Epithelial cell of prostate (primary cell): Measurements from ENCODE around the gene CGB7.
A peak's percentile ranks its signal among the peaks of the same experiment; 100 is the strongest.
"Not testable (repeated sequence)": the region's sequence is repeated elsewhere in the genome, so short reads cannot be mapped to it uniquely, and the experiment has no call there.

Experiments used
- DNase-seq: peaks from one replicate; pipeline ENCODE4 v3.0.0-alpha.2; 2011; ENCODE audit warnings: low read depth, low spot score
- H3K27ac ChIP-seq: fragments of 450-650 bp; 2 replicates; pipeline ENCODE4 v1.5.1; 2017; ENCODE audit warnings: mild to moderate bottlenecking

CGB7 gene

DNA sequence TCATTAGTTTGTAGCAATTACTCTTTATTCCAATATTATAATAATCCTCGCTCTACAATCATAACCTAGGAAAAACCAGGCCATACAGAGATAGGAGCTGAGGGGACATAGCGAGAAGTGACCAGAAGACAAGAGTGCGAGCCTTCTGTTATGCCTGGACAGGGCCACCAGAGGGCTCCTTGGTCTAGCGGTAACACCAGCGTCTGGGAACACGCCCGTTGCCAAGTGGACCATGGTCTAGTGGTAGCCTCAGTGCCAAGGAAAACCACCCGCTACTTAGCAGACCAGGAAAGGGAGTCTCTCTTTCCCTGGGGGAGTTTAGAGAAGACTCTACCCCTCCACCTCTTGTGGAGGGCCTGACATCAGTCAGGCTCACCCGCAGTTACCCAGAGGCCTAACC is 17.3 kb upstream of the CGB7 start:
- H3K27ac ChIP-seq, DNase-seq: not testable (repeated sequence)

DNA sequence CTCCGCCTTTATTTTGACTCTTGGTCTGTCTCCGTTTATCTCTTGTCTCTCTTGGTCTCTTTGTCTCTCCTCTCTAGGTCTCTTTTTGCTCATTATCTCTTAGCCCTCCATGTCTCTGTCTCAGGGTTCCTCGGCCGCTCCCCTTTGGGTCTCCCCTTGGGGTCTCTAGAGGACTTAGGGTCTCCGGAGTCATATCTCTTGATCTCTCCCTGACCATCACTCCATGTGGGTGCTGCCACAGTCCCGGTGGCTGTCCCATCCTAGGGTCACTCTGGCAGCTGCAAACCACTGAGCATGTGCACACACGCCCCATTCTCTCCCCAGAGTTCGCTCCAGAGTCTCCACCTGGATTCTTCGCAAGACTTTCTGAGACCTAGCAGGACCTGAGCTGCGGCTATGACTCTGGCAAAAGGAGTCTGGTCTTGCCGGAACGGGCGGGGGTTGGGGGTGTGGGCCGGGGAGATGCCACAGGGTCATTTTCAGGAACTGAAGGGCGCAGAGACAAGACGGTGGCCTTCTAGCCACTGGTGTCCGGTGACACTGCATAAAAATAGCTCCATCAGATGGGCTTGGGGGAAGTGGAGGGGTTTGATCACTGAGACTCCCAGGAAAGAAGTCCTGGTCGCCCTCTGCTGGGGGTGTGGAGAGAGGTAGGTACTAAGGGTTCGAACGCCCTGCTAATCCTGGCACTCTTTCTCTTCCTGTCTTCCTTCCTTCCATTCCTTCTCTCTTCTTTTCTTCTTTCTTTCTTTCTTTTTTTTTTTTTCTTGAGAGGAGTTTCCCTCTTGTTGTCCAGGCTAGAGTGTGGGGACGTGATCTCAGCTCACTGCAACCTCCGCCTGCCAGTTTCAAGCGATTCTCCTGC is 16.2 kb upstream of the CGB7 start:
- H3K27ac ChIP-seq = no peak overlapping the region
- DNase-seq = no peak

DNA sequence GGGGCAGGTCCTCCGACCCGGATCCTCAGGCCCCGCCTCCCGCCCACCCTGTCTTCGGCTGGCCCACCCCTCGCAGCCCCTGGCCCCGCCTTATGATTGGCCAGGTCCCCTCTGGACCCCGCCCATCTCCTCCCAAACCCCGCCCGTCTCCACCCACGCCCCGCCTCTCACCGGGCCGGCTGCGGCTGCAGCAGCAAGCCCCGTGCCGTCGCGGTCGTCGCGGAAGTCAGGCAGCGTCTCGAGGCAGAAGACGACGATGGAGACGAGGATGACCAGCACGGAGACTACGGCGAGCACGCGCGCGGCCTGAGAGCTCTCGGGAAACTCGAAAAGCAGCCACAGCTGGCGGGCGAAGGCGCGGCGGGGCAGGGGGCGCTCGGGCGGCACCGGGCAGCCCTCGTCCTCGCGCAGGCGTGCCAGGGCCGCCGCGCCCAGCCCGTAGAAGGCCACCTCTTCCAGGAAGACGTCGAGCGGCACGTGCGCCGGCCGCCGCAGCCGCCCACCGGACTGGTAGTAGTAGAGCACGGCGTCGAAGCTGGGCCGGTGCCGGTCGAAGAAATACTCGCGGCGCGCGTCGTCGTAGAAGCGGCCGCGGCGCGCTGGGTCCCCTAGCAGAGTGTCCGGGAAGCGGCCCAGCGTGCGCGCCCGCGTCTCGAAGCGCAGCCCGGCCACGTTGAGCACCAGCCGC is 14.5 kb upstream of the CGB7 start:
- DNase-seq = no peak
- H3K27ac ChIP-seq = no peak overlapping the region

DNA sequence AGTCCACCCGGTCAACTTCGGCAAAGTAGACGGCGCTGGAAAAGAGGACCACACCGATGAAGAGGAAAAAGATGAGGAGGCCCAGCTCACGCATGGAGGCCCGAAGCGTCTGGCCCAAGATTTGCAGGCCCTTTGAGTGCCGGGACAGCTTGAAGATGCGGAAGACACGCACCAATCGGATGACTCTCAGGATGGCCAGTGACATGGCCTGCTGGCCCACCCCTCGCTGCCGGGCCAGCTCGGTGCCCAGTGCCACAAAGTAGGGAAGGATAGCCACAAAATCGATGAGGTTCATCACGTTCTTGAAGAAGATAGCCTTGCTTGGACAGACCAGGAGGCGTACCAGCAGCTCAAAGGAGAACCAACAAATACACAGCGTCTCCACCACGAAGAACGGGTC is 12.9 kb upstream of the CGB7 start:
- no peak for DNase-seq
- no peak overlapping the region for H3K27ac ChIP-seq

DNA sequence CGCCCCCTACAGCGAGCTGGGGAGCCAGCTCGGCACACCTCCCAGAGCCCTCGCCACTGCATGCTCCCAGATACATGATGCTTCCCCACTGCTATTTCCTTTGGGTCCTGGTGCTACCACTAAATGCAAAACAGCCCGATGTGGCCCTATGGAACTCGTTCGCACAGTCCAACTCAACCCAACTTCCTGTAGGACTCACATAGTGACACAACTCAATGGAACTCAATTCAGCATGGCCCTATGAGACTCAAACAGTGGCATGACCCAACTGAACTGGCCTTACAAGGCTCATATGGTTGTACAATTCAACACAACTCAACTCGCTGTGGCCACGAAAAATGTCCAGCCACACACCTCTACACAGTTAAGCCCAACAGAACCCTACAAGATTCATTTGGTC is 11.5 kb upstream of the CGB7 start:
- DNase-seq = no peak
- no peak overlapping the region for H3K27ac ChIP-seq

DNA sequence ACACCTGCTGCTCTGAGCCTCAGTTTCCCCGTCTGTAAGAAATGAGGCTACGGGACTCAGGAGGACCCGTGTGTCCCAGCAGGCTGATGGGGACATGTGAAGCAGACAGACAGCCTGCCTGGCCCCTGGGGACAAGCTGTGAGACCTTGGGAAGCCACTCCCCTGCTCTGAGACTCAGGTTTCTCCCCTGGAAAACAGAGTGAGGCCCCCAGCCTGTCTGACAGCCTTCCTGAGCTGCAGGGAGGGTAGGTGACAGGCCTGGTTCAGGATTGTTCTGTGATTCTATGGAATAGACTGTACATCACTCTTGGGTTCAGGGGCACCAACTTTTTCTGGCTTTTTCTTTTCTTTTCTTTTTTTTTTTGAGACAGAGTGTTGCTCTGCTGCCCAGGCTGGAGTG is 10.0 kb upstream of the CGB7 start:
- no peak overlapping the region for H3K27ac ChIP-seq

DNA sequence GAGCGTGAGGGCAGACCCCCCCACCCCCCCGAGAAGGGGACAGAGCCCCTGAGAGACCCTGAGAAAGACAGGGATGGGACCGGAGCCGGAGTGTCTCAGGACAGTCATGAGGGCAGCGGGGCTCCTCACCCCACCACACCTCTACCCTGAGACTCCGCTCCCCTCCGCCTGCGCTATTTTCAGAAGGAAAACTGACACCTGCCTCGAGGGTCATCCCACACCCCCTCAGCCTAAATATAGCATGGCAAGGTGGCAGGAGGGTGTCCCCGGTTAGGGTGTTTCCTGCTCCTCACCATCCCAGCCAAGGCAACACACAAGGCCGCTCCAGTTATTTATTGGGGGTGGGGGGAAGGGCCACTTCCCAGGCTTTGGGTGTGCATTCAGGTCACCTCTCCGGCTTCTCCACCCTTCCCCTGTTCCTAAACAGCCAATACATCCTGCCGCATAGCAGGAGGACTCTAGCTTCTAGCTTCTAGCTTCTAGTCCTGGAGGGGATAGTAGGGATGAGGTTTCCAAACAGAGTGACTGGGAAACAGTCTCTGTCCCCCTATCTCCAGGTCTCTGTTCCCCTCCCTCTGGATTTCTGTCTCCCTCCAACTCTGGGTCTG is 8.5 kb upstream of the CGB7 start:
- H3K27ac ChIP-seq = no peak overlapping the region
- no peak for DNase-seq

More for the DNA sequence above, 10.0 kb upstream of the CGB7 start:
- DNase-seq = no peak

DNA sequence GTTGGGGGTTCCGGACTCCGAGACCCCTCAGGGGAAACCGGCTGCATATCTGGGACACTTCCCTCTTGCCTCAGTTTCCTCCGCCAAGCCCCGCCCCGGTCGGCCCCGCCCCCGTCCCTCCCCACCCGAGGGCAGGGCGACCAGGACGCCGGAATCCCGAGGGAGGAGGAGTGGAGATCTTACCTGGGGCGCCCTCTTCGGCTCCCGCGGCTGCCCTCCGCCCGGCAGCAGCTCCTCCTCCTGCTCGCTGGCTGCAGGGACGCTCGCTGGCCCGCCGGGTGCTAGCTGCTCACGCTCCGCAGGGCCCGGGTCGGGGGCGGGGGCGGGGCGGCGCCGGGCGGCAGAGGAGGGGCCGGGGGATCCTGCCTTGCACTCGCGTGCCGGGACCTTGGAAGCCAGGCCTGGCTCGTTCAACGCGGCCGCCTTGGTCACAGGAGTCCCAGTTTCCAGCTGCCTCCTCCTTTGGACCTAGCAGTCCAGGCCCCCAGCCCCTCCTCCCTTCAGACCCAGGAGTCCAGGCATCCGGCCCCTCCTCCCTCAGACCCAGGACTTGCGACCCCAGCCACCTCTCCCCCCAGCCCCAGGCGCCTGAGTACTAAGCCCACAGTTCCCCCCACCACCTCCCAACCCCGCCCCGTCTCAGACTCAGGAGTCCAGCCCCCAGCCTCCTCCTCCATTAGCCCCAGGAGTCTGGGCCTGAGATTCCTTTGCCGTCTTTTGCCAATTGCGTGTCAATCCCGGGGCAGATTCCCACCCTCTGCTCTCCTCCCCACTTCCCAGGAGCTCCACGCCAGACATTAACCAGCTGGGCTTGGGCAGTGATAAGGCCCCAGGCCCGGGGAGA is 7.4 kb upstream of the CGB7 start, which contains the start of gene NTF4:
Gene NTF4, minus strand, starts transcription at position 51 of the 844 bp plus-strand sequence. CDS start 2,821 bp downstream, outside the sequence.
- H3K27ac ChIP-seq = peak within 1 kb of the TSS; percentile 92
- DNase-seq = no peak

DNA sequence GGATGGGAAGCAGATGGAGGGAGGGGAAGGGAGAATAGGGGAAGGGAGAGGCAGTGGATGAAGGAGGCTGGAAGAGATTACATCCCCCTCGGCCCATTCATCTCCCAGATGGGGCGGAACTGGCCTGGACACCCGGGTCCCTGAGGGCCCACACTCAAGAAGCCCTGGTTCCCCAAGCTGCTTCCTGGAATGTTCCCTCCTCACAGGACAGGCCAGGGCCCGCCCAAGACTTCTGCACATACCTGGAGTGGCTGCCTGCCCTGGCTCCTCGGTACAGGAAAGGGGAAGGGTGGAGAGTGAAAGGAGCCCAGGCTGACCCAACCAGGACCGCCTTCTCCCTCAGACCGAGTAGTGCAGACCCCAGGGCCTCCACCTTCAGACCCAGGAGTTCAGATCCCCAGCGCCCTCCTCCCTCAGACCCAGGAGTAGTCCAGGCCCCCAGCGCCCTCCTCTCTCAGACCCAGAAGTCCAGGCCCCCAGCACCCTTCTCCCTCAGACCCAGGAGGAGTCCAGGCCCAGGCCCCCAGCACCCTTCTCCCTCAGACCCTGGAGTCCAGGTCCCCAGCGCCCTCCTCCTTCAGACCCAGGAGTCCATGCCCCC is 6.6 kb upstream of the CGB7 start:
- H3K27ac ChIP-seq = peak overlapping the region; percentile 92
- DNase-seq = no peak

DNA sequence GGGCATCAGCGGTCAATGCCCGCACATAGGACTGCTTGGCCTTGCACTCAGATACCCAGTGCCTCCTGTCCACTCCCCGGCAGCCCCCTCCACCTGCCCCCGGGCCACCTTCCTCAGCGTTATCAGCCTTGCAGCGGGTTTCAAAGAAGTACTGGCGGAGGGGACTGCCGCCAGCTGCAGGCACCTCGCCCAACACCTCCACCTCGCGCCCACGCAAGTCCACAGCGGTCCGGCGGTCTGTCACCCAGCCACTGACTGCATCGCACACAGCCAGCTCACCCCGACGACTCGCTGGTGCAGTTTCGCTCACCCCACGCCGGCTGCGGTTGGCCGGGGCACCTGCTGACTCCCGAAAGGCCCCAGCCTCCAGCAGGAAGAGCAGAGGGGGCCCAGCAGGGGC is 3.9 kb upstream of the CGB7 start:
- no peak for DNase-seq

DNA sequence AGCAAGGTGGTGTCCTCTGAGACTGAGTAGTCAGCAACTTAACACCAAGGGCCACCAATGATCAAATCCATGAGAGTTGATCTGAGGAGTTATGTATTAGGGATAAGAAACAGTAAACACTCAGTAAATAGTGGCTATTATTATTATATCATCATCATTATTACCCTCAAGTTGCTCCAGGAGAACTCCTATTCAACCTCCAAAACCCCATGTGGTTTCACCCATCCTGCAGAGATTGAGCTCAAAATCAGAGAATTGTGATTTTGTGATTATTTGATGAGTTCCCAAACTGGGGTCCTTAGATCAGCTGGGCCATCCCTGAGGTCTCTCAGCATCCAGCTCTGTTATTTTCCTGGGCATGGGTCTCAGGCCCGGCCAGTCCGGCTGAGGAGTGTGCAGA is 3.5 kb upstream of the CGB7 start:
- DNase-seq = no peak
- H3K27ac ChIP-seq = no peak overlapping the region

More for the DNA sequence above, 3.9 kb upstream of the CGB7 start:
- H3K27ac ChIP-seq = no peak overlapping the region

DNA sequence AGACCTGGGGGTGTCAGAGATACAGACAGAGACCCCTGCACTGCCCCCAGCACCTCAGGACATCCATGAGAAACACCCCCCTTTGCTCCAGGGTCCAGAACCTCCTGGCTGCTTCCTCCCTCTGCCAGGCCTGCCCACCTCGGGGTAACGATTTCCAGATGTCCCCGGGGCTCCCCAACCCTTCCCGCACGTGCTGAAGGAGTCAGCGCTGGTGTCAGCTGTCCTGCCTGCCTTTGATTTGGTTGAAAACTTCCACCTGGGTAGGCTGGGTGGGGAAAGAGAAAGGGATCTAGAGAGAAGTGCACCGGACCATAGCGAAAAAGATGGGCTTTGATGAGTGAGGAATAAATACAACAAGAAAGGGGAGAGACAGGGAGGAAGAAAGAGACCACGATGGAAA is 1.5 kb upstream of the CGB7 start:
- H3K27ac ChIP-seq = no peak overlapping the region
- no peak for DNase-seq

DNA sequence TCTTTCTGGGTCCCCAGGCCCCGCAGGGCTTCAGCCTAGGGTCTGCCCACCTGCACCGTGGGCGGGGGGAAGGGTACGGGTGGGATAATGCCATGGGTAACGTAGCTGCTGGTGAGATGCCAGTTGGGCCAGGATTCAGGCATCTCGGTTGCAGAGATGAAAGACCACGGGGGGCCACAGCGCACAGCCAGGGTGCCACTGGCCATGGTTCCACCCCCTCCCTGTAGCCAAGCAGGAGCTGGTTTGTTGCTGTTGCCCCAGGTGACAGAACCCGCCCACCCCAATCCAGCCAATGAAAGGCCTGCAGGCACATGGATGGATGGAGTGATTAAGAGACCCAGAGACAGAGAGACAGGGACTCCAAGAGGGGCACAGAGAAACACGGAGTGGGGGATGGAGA is 1.0 kb upstream of the CGB7 start:
- DNase-seq = no peak
- no peak overlapping the region for H3K27ac ChIP-seq

DNA sequence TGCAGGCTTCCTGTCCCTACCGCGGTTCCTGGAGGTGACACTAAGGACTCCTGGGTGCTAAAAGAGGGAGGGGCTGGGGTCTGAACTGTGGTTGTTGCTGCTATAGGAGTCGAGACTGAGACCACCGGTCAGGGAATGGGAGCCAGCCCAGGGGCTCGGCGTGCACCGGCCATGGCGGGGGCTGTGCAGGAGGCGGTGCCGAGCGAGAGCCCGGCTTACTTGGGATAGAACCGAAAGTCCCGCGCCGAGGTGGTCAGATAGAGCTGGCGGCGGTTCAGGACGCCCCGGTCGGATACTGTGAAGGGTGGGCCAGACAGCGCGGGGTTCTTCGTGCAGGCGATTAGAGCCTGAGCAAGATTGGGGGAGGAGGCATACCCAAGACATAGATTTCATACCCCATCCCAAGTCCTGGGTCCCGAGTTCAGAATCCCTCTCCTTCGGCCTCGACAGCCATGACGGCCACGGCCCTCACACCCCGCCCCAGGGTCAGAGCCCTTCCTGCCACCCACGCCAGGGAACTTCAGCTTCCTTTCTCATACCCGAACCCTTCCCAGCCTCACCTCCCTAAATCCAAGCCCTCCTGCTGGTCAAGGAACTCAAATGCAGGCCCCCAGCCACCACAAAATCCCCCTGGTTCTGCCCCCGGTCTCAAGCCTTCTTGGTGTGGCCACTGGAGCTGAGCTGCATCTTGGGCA is 500 bp downstream of the CGB7 start:
- H3K27ac ChIP-seq = peak overlapping the region; percentile 43
- DNase-seq = not testable (repeated sequence)

DNA sequence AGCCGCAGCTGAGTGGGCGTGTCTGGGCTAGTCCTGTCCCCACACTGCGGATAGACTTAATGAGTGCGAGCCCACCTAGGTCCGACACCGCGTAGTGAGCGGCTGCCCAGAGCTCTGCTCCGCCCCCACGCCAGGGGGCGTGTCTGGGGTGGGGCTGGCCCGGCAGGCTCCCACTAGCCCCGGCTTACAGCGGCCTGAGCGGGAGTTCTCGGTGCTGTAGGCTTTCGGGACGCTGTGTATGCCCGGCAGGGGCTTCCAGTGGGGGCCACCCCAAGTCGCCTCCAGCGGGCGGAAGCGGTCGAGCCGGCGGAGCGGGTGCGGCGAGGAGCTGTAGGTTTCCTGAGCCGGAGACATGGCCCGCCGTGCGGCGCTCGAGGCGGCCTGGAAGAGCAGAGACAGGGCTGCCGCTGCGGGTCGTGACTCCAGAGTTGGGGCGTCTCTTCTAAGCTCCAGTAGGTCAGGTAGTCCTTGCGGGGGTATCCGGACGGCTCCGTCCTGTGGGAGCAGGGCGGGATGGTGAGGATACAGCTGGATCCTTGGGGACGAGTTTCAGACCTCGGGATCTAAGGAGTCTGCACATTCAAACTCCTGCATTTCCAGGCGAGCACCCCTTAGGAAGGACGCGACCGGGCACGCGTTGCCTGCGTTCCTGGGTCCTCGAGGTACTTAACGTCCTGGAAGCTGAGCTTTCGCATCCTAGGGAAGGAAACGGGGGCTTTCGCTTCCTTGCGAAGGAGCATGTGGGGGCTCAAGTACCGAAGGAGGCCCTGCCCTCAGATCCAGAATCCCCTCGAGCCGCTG is 1.2 kb downstream of the CGB7 start:
- peak overlapping the region; percentile 43 for H3K27ac ChIP-seq
- DNase-seq = no peak

DNA sequence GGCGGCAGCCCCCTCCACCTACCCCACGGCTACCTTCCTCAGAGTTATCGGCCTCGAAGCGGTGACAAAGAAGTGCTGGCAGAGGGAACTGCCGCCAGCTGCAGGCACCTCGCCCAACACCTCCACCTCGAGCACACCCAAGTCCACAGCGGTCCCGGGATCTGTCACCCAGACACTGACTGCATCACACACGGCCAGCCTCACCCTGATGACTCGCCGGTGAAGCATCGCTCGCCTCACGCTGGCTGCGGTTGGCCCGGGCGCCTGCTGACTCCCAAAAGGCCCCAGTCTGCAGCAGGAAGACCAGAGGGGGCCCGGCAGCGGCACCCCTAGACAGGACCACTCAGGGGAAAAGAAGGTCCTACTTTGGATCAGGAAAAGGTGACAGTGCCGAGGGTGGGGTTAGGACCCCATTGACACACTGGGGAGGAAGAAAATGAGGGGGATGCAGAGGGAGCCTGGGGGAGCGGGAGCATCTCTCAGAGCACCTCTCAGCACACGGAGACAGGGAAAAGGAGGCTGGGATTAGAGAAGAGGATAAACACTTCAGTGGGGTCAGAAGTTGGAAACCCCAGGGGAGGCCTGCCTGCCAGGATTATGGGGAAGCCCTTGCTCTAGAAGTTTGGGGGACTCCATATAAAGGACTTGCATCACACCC is 7.0 kb downstream of the CGB7 start:
- not testable (repeated sequence) for H3K27ac ChIP-seq
- peak; percentile 55 for DNase-seq

DNA sequence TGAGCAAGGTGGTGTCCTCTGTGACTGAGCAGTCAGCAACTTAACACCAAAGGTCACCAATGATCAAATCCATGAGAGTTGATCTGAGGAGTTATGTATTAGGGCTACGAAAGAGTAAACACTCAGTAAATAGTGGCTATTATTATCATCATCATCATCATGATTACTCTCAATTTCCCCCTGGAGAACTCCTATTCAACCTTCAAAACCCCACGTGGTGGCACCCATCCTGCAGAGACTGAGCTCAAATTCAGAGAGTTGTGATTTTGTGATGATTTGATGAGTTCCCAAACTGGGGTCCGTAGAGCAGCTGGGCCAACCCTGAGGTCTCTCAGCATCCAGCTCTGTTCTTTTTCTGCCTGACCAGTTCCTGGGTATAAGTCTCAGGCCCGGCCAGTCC is 7.7 kb downstream of the CGB7 start:
- not testable (repeated sequence) for H3K27ac ChIP-seq, DNase-seq

DNA sequence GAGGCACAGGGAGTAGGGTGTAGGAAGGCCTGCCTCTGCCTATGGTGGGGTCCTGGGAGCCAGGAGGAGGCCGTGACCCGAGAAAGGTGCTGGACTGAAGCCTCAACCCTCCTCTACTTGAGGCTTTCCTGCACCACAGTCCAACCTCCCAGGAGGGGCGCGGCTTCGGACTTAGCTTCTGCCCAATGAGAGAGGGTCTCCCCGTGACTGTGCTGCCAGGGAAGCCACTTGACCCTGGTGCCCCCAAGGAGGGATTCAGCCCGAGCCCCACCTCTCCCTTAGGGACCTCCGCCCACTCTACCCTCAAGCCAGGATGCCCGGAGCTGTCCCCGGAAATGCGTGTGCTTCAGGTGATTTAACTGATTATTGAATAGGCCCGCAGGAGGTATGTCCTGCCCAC is 8.5 kb downstream of the CGB7 start, which contains the start of gene CGB8:
Gene CGB8, minus strand, starts transcription at position 101 of the 400 bp plus-strand sequence. CDS start 372 bp downstream, outside the sequence.
- not testable (repeated sequence) for H3K27ac ChIP-seq, DNase-seq
